GM23248 (cell line): ENCODE data around the gene ING1. TPM values are rescaled to one million over a fixed set of nuclear protein-coding genes. Genes with fewer than 3 reads are reported as not detected.
A peak's percentile ranks its signal among the peaks of the same experiment; 100 is the strongest.

Experiments used
- DNase-seq: peaks from one replicate; pipeline ENCODE4 v3.0.0-alpha.2; 2015
- H2AFZ ChIP-seq: fragments of 200-600 bp; sonication (generic); 2 replicates; pipeline ENCODE4 v1.6.1; 2016; ENCODE audit warnings: antibody characterized with exemption
- H3F3A ChIP-seq: fragments of 200-600 bp; sonication (generic); 2 replicates; pipeline ENCODE4 v1.6.1; 2016; ENCODE audit warnings: mild to moderate bottlenecking, antibody characterized with exemption, mixed run types; ENCODE audit not compliant: insufficient read depth
- H3K27ac ChIP-seq: fragments of 200-600 bp; sonication (generic); 2 replicates; pipeline ENCODE4 v1.5.1; 2016; ENCODE audit warnings: mild to moderate bottlenecking
- H3K27me3 ChIP-seq: fragments of 200-600 bp; sonication (generic); replicated peaks from 2 replicates; pipeline ENCODE4 v1.6.1; 2016; ENCODE audit warnings: mild to moderate bottlenecking; ENCODE audit not compliant: insufficient read depth
- H3K36me3 ChIP-seq: fragments of 200-600 bp; sonication (generic); 2 replicates; pipeline ENCODE4 v1.6.1; 2016; ENCODE audit warnings: low read depth, mild to moderate bottlenecking
- H3K4me1 ChIP-seq: fragments of 200-600 bp; sonication (generic); 2 replicates; pipeline ENCODE4 v1.6.1; 2016; ENCODE audit warnings: mild to moderate bottlenecking; ENCODE audit not compliant: insufficient read depth
- H3K4me2 ChIP-seq: fragments of 200-600 bp; sonication (generic); one replicate; pipeline ENCODE4 v1.6.1; 2016; ENCODE audit warnings: mild to moderate bottlenecking; ENCODE audit not compliant: unreplicated experiment
- H3K4me3 ChIP-seq: fragments of 200-600 bp; sonication (generic); 2 replicates; pipeline ENCODE4 v1.5.1; 2016; ENCODE audit warnings: mild to moderate bottlenecking
- H3K79me2 ChIP-seq: fragments of 200-600 bp; sonication (generic); 2 replicates; pipeline ENCODE4 v1.6.1; 2016; ENCODE audit warnings: mild to moderate bottlenecking; ENCODE audit not compliant: insufficient read depth
- H3K9ac ChIP-seq: fragments of 200-600 bp; sonication (generic); 2 replicates; pipeline ENCODE4 v1.6.1; 2016; ENCODE audit warnings: mild to moderate bottlenecking
- H3K9me2 ChIP-seq: fragments of 200-600 bp; sonication (generic); 2 replicates; pipeline ENCODE4 v1.6.1; 2016; ENCODE audit warnings: mixed run types, mild to moderate bottlenecking, moderate library complexity; ENCODE audit not compliant: insufficient read depth
- H3K9me3 ChIP-seq: fragments of 200-600 bp; sonication (generic); one replicate; pipeline ENCODE4 v1.6.1; 2017; ENCODE audit warnings: low read depth
- H4K20me1 ChIP-seq: fragments of 200-600 bp; sonication (generic); 2 replicates; pipeline ENCODE4 v1.6.0; 2016; ENCODE audit not compliant: insufficient read depth
- EZH2 ChIP-seq: fragments of 200-600 bp; sonication (generic); IDR thresholded peaks from 2 replicates; pipeline ENCODE4 v1.6.1; 2018; ENCODE audit warnings: antibody characterized with exemption, mild to moderate bottlenecking; ENCODE audit not compliant: insufficient read depth, poor library complexity, severe bottlenecking
- EZH2phosphoT487 ChIP-seq: fragments of 200-600 bp; sonication (generic); IDR thresholded peaks from 2 replicates; pipeline ENCODE4 v1.6.1; 2018; ENCODE audit warnings: antibody characterized with exemption, moderate library complexity, mild to moderate bottlenecking, low read depth; ENCODE audit not compliant: insufficient read depth
- WGBS, 2 experiments: methylation state at CpG; one replicate each; pipeline ENCODE4 v1.1.6; 2015 to 2017; ENCODE audit warnings: low lambda C conversion rate in 2 of 2, low coverage in 1 of 2; ENCODE audit errors: missing lambda C conversion rate in 2 of 2; 5-methylcytosine and 5-hydroxymethylcytosine counted together
- in situ Hi-C: fragments of 300-500 bp; cut with MboI; formaldehyde crosslinking; loops from 2 replicates; pipeline ENCODE4 v1.15.0; 2020
- polyA plus RNA-seq: library from polyadenylated mRNA; unstranded; fragments of >200 nt; fragmentation: Nextera tagmentation; extraction: Ambion mirVana; gene quantifications from 2 replicates; pipeline ENCODE4 v1.2.1, GENCODE V29; 2016
- total RNA-seq: library from RNA; depleted of rRNA; stranded (reverse); fragments of >200 nt; shearing (Covaris generic); gene quantifications from 2 replicates; pipeline ENCODE4 v1.2.3, GENCODE V29; 2014

The ING1 gene
- total and polyA plus RNA-seq, 2 experiments from 2014 or later = 6.5 to 8.2 TPM

GRCh38 chr13:110756219-110756631 lies 42.7 kb downstream of the ING1 start:
- Histone ChIP-seq H3K36me3 (no peaks in the 10 kb centered on the region), H3F3A (no peaks in the 10 kb centered on the region), H3K4me3 (no peak overlapping the region), H3K27me3 (no peaks in the 10 kb centered on the region), H3K9me3 (no peaks in the 10 kb centered on the region), H3K9ac (no peak overlapping the region), H3K79me2 (no peaks in the 10 kb centered on the region), H3K27ac (no peak overlapping the region), H3K4me2 (peak overlapping the region; percentile 13), H3K9me2 (no peaks in the 10 kb centered on the region), H2AFZ (no peak overlapping the region), H4K20me1 (no peaks in the 10 kb centered on the region), H3K4me1 (peaks cover 26% of the 10 kb centered on the region)
- no peak for TF ChIP-seq EZH2
- TF ChIP-seq EZH2phosphoT487 = no peak
- 71 to 74% methylated on average over 3 of the region's 3 CpGs for WGBS, 2 experiments
- DNase-seq = peak; percentile 29
- in situ Hi-C loops = no loop called here

GRCh38 chr13:110757296-110757695 lies 43.8 kb downstream of the ING1 start:
- WGBS, 2 experiments = 84% methylated on average over 14 of the region's 14 CpGs
- no peak overlapping the region for H3K4me2 ChIP-seq
- no peak overlapping the region for H3K4me3 ChIP-seq
- H2AFZ ChIP-seq = no peak overlapping the region
- DNase-seq = no peak
- no peaks in the 10 kb centered on the region for H3K27me3 ChIP-seq
- H3K9me2 ChIP-seq = no peaks in the 10 kb centered on the region
- H3K9ac ChIP-seq = no peak overlapping the region
- TF ChIP-seq EZH2phosphoT487 (no peak), EZH2 (no peak)
- in situ Hi-C loops = no loop called here
- H3K9me3 ChIP-seq = no peaks in the 10 kb centered on the region
- no peaks in the 10 kb centered on the region for H4K20me1 ChIP-seq
- no peak overlapping the region for H3K27ac ChIP-seq
- no peaks in the 10 kb centered on the region for H3K79me2 ChIP-seq
- no peaks in the 10 kb centered on the region for H3K36me3 ChIP-seq
- peaks cover 26% of the 10 kb centered on the region for H3K4me1 ChIP-seq
- H3F3A ChIP-seq = no peaks in the 10 kb centered on the region

DNA sequence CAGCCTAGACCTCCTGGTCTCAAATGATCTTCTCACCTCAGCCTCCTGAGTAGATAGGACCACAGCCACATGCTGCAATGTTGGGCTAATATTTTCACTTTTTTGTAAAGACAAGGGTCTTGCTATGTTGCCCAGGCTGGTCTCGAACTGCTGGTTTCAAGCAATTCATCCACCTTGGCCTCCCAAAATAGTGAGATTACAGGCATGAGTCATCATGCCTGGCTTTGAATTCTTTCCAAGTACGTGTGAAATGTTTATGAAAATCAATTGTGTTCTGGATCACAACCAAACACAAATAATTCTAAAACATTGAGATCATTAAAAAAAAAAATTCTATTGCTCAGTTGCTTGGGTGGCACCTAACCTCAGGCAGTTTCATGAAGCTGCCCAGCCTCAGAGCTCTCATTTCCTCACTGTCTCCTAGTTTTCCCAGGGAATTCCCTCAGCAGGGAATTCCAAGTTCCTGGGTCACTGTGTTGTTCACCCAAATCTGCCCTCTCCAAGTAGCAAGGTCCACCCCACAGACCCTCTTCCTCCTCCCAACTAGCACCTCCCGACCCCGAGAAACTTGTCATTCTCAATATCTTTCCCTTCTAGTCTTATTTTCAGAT lies 44.8 kb downstream of the ING1 start:
- H3K36me3 ChIP-seq = no peaks in the 10 kb centered on the region
- no peak overlapping the region for H3K4me3 ChIP-seq
- H4K20me1 ChIP-seq = no peaks in the 10 kb centered on the region
- H2AFZ ChIP-seq = no peak overlapping the region
- H3K9me2 ChIP-seq = no peaks in the 10 kb centered on the region
- peaks cover 26% of the 10 kb centered on the region for H3K4me1 ChIP-seq
- no peak overlapping the region for H3K27ac ChIP-seq
- WGBS, 2 experiments = 75 to 78% methylated on average over 4 of the region's 4 CpGs
- no peak overlapping the region for H3K9ac ChIP-seq
- H3F3A ChIP-seq = no peaks in the 10 kb centered on the region
- H3K79me2 ChIP-seq = no peaks in the 10 kb centered on the region
- DNase-seq = peak; percentile 52
- TF ChIP-seq EZH2phosphoT487 = no peak
- TF ChIP-seq EZH2 = no peak
- H3K27me3 ChIP-seq = no peaks in the 10 kb centered on the region
- no peaks in the 10 kb centered on the region for H3K9me3 ChIP-seq
- in situ Hi-C loops = no loop called here
- H3K4me2 ChIP-seq = no peak overlapping the region

GRCh38 chr13:110759710-110760109 lies 46.2 kb downstream of the ING1 start:
- no peaks in the 10 kb centered on the region for H3K79me2 ChIP-seq
- no peaks in the 10 kb centered on the region for H3K27me3 ChIP-seq
- no peak overlapping the region for H3K4me3 ChIP-seq
- DNase-seq = peak; percentile 83
- no peak overlapping the region for H3K4me2 ChIP-seq
- no peaks in the 10 kb centered on the region for H3K9me3 ChIP-seq
- H4K20me1 ChIP-seq = no peaks in the 10 kb centered on the region
- no peak overlapping the region for H3K27ac ChIP-seq
- no peak overlapping the region for H3K9ac ChIP-seq
- in situ Hi-C loops = no loop called here
- H3F3A ChIP-seq = no peaks in the 10 kb centered on the region
- peak overlapping the region; percentile 42 for H2AFZ ChIP-seq
- no peaks in the 10 kb centered on the region for H3K36me3 ChIP-seq
- no peak for TF ChIP-seq EZH2phosphoT487
- no peak for TF ChIP-seq EZH2
- H3K4me1 ChIP-seq = peaks cover 26% of the 10 kb centered on the region
- WGBS, 2 experiments = 38 to 41% methylated on average over 4 of the region's 4 CpGs
- no peaks in the 10 kb centered on the region for H3K9me2 ChIP-seq
